Brain microvascular endothelial cell (primary cell): Measurements from ENCODE around the gene TREML4.

Source experiments
- DNase-seq: peaks from one replicate; pipeline ENCODE4 v3.0.0-alpha.2; 2020
- H3K27ac ChIP-seq: fragments of 250-450 bp; sonication (Bioruptor Pico); 2 replicates; pipeline ENCODE4 v1.5.1; 2020; ENCODE audit warnings: mild to moderate bottlenecking, moderate library complexity
- H3K27me3 ChIP-seq: fragments of 250-450 bp; sonication (Bioruptor Pico); replicated peaks from 2 replicates; pipeline ENCODE4 v1.5.1; 2020; ENCODE audit warnings: mild to moderate bottlenecking
- H3K36me3 ChIP-seq: fragments of 250-450 bp; sonication (Bioruptor Pico); replicated peaks from 2 replicates; pipeline ENCODE4 v1.5.1; 2020; ENCODE audit warnings: mild to moderate bottlenecking
- H3K4me3 ChIP-seq: 2 replicates; pipeline ENCODE4 v1.5.1; 2011; ENCODE audit warnings: low read depth, mild to moderate bottlenecking, control low read depth, low read length, moderate library complexity
- in situ Hi-C: cut with HindIII; loops from 2 replicates; pipeline ENCODE4 v1.10.0; 2017; ENCODE audit warnings: low sequenced_read_pairs, low pct_ligation_motif_present
- TF ChIP-seq, protein P1 (sequence below): IDR thresholded peaks from 2 replicates; pipeline ENCODE4 v1.5.1; 2011; ENCODE audit warnings: low read depth, mild to moderate bottlenecking, moderate library complexity, low read length, control low read depth, inconsistent platforms; ENCODE audit errors: missing control alignments

The TREML4 gene

DNA sequence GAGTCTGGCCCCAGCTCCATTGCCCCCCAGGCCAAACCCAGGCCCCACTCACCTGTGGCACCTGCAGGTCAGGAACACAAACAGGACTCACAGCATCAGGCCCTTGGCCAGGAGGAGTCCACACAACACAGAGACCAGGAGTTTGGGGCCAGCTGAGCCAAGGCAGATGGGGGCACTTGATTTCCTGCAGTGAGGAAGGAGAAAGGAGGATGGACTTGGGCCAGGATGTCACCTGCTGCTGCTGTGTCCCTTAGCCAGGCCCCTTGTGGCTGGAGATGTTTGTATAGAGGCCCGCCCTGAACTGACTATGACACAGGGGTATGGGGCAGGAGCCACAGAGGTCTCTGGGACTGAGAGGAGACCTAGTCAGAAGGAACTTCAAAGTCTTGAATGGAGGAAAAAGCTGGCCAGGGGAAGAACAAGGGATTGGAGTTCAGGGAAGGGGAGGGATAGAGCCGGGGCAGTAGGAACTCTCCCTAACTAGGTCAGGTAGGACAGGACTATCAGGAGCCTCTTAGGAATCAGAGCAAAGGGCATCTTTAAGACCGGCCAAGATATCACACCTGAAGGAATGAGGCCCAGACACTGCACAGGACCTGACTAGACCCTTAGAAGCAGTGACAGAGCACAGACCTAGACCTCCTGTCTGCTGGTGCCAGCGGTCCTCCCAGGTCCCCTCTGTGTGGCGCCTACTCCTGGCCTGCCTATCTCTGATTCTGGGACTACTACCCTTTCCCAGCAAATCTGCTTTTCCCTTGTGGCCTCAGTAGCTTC lies 18.4 kb upstream of the TREML4 start:
- Histone ChIP-seq H3K4me3 (no peak overlapping the region), H3K27me3 (no peaks in the 10 kb centered on the region), H3K36me3 (no peaks in the 10 kb centered on the region), H3K27ac (no peak overlapping the region)
- in situ Hi-C loops, result no loop called here
- TF ChIP-seq, protein P1, sequence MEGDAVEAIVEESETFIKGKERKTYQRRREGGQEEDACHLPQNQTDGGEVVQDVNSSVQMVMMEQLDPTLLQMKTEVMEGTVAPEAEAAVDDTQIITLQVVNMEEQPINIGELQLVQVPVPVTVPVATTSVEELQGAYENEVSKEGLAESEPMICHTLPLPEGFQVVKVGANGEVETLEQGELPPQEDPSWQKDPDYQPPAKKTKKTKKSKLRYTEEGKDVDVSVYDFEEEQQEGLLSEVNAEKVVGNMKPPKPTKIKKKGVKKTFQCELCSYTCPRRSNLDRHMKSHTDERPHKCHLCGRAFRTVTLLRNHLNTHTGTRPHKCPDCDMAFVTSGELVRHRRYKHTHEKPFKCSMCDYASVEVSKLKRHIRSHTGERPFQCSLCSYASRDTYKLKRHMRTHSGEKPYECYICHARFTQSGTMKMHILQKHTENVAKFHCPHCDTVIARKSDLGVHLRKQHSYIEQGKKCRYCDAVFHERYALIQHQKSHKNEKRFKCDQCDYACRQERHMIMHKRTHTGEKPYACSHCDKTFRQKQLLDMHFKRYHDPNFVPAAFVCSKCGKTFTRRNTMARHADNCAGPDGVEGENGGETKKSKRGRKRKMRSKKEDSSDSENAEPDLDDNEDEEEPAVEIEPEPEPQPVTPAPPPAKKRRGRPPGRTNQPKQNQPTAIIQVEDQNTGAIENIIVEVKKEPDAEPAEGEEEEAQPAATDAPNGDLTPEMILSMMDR, result no peak
- no peak for DNase-seq

DNA sequence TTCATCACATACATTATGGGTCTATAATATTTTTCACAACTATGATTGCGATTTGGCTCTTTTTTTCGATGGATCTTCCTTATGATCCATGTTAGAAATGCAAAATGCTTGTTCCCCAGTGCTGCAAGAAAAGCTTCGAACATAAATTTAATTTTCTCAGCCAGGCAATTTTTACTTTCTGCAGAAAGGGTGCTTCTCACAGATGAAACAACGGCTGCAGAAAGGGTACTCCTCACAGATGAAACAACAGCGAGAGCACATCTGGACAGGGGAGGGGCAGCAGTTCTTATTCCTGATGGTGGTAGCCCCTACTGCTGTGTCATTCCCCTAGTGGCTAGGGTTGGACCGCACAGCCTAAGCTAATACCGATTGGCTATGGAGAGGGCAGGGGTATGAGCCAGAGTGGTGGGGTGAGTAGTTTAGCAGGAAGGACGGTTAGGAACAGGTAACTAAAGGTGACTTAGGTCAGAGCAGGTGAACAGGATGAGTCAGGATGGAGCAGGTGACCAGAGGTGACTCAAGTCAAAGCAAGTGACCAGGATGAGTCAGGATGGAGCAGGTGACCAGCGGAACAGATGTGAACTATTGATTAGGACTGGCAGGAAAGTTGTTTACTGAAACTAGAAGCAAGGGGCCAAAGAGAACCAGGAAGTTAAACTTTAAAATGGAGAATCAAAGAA lies 13.4 kb upstream of the TREML4 start:
- DNase-seq, result no peak
- Histone ChIP-seq H3K4me3 (no peak overlapping the region), H3K27me3 (no peaks in the 10 kb centered on the region), H3K27ac (no peak overlapping the region), H3K36me3 (no peaks in the 10 kb centered on the region)
- in situ Hi-C loops, result no loop called here
- TF ChIP-seq, protein P1, result no peak

DNA sequence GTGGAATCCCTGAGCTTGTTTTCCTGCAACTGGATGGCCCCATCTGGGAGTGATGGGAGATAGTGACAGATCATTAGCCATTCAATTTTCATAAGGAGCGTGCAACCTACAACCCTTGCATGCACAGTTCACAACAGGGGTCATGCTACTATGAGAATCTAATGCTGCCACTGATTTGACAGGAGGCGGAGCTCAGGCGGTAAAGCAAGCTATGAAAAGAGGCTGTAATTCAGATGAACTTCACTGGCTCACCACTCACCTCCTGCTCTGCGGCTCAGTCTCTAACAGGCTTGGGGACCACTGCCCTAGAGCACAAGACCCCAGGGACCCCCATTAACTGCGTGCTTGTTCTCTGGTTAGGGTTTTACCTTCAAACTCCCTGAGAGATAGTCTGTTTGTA lies 12.4 kb upstream of the TREML4 start:
- Histone ChIP-seq H3K27ac (no peak overlapping the region), H3K4me3 (no peak overlapping the region), H3K27me3 (no peaks in the 10 kb centered on the region), H3K36me3 (no peaks in the 10 kb centered on the region)
- TF ChIP-seq, protein P1, result no peak
- in situ Hi-C loops, result no loop called here
- no peak for DNase-seq

DNA sequence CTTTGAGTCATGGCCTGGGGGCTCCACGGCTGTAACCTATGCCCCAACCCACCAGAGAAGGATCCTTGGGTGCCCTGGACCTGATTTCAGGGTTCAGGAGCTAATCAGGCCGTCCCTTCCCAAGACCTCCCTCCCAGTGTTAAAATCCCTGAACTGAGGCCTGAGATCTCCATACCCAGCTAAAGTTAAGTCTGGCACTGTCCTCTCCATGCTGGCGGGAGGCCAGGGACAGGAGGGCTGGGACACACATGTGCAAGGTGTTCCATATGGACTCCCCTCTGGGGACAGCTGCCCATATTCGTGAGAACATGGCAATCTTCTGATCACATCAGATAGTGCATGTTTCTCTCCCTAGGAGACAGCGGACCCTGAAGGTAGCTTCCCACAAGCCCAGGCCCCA lies 11.5 kb upstream of the TREML4 start:
- TF ChIP-seq, protein P1, result no peak
- no peaks in the 10 kb centered on the region for H3K27me3 ChIP-seq
- H3K4me3 ChIP-seq, result no peak overlapping the region
- no peaks in the 10 kb centered on the region for H3K36me3 ChIP-seq
- in situ Hi-C loops, result no loop called here
- no peak overlapping the region for H3K27ac ChIP-seq
- DNase-seq, result no peak

DNA sequence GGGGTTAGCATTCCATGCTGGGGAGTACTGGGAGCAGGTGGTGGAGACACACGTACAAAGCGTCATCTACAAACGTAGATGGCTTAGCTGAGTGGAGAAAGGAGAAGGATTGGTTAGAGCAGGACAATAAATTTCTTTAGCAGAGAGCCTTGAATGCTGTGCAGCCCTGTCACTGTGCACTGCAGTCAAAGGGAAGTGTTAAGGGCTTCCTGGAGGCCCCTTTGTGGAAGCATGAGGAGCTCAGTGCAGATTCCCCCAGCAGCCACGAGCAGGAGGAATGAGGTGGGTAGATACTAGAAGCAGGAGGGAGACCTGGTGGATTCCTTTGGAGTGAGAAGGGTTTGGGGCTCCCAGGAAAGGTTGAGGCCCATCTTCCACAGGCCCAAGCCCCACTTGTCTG lies 6.1 kb upstream of the TREML4 start:
- no peak for DNase-seq
- TF ChIP-seq, protein P1, result no peak
- Histone ChIP-seq H3K4me3 (no peak overlapping the region), H3K27me3 (no peaks in the 10 kb centered on the region), H3K36me3 (no peaks in the 10 kb centered on the region), H3K27ac (no peak overlapping the region)
- in situ Hi-C loops, result no loop called here

DNA sequence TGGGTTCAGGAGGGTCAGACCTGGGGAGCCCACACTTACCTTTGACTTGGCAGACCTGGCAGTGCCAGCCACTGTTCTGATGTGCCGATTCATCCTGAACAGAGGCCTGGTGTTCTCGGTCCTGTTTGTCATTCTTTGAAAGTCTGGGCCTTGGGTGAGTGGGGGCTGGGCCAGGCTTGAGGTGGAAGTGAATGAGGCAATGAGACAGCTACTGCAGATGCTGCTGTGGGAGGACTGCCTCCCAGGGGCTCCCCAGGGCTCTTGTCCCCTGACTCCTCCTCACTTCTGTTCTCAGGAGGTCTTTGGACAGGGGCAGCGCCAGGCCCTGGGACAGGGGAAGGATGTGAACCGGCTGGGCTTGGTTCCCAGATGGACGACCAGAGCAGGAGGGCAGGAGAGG lies 5.6 kb upstream of the TREML4 start:
- in situ Hi-C loops, result no loop called here
- TF ChIP-seq, protein P1, result no peak
- no peak overlapping the region for H3K4me3 ChIP-seq
- no peak for DNase-seq
- no peaks in the 10 kb centered on the region for H3K27me3 ChIP-seq
- H3K36me3 ChIP-seq, result no peaks in the 10 kb centered on the region
- no peak overlapping the region for H3K27ac ChIP-seq
